IPS DF 6.9 (cell line): ENCODE data around the gene KCNH5.
"Not testable (repeated sequence)": the region's sequence is repeated elsewhere in the genome, so short reads cannot be mapped to it uniquely, and the experiment has no call there.

Experiments
- DNase-seq: peaks from one replicate; pipeline ENCODE4 v3.0.0-alpha.2; 2013; ENCODE audit warnings: low read depth, low spot score
- H3K27ac ChIP-seq: one replicate; pipeline ENCODE4 v1.5.1; 2013; ENCODE audit warnings: low read length, control low read depth
- H3K27me3 ChIP-seq: 2 replicates; pipeline ENCODE4 v1.6.1; 2013; ENCODE audit warnings: mild to moderate bottlenecking, low read length; ENCODE audit not compliant: control insufficient read depth, insufficient read depth
- H3K36me3 ChIP-seq: 2 replicates; pipeline ENCODE4 v1.6.1; 2013; ENCODE audit warnings: low read length; ENCODE audit not compliant: control insufficient read depth, insufficient read depth
- H3K4me1 ChIP-seq: 2 replicates; pipeline ENCODE4 v1.6.1; 2013; ENCODE audit warnings: low read length; ENCODE audit not compliant: control insufficient read depth, insufficient read depth
- H3K4me3 ChIP-seq: 2 replicates; pipeline ENCODE4 v1.5.1; 2013; ENCODE audit warnings: mild to moderate bottlenecking, low read length
- H3K9me3 ChIP-seq: 2 replicates; pipeline ENCODE4 v1.6.1; 2013; ENCODE audit warnings: low read length, inconsistent platforms; ENCODE audit not compliant: control insufficient read depth, insufficient read depth
- WGBS: extraction: QIAGEN DNeasy Blood & Tissue Kit; methylation state at CpG from one replicate; pipeline ENCODE4 v1.1.7; 2013; ENCODE audit warnings: mixed read lengths, missing lambda C conversion rate; ENCODE audit not compliant: insufficient read length, insufficient coverage; 5-methylcytosine and 5-hydroxymethylcytosine counted together

Gene KCNH5

DNA sequence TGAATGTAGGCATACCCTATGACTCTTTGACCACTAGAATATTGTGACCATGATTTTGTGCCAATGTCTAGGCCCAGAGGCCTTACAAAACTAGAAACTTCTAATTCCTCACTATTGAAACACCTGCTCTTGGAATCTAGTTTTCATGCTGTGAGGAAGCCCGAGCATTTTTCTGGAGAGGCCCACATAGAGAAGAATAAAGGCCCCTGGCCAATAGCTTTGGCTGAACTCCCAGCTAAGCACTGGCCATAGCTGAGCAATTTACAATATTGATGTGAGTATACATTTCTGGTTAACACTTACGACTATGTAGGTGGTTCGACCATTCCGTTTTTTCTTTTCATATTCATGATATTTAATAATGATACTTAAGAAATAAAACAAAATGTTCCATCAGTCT is 190.3 kb downstream of the KCNH5 start:
- H3K27ac ChIP-seq, result no peak overlapping the region
- DNase-seq, result no peak

DNA sequence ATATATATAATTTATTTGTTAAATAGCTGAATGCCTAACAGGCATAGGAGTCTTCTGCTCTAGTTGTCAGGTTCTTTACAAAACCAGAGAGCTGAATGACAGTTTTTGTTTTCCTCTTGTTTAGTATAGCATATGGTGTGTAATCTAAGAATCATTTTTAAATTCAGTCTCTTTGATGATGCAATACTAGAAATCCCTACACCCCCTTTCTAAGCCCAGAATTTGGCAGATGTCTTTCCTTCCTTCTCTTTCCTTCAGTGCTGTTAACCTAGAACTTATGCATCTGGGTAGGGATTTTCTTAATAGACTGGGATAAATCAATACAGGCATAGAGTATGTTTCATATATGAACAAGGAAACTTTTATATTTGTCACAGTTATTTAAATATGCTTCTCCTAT is 198.1 kb downstream of the KCNH5 start:
- Histone ChIP-seq H3K4me1 (no peaks in the 10 kb centered on the region), H3K9me3 (no peaks in the 10 kb centered on the region), H3K27ac (no peak overlapping the region), H3K27me3 (no peaks in the 10 kb centered on the region), H3K36me3 (no peaks in the 10 kb centered on the region), H3K4me3 (no peak overlapping the region)
- DNase-seq, result no peak

More for the DNA sequence above, 190.3 kb downstream of the KCNH5 start:
- Histone ChIP-seq H3K4me3 (no peak overlapping the region), H3K27me3 (no peaks in the 10 kb centered on the region), H3K9me3 (no peaks in the 10 kb centered on the region), H3K4me1 (no peaks in the 10 kb centered on the region), H3K36me3 (no peaks in the 10 kb centered on the region)
- WGBS, result no CpG with 5 or more reads among the region's 4 CpGs

DNA sequence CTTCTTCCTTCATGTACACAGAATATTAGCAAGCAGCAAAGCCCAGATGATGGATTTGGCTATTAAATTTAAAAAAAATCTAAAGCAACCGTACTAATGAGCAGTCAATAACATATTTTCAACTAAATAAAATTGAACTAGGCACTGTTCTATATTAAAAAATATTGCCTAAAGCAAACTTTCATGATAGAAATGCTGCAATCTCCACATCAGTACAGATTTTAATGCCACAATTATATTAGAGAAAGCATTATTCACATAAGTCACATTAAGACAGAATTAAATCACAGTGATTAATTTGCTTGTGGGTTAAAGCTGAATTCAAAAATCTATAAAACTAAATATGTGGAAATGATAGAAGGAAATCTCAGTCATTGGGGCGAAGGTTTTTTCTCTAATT is 200.7 kb downstream of the KCNH5 start:
- no peaks in the 10 kb centered on the region for H3K27me3 ChIP-seq
- H3K27ac ChIP-seq, result no peak overlapping the region
- WGBS, result no CpG with 5 or more reads among the region's 2 CpGs
- DNase-seq, result no peak
- no peak overlapping the region for H3K4me3 ChIP-seq
- H3K9me3 ChIP-seq, result no peaks in the 10 kb centered on the region
- H3K4me1 ChIP-seq, result no peaks in the 10 kb centered on the region
- no peaks in the 10 kb centered on the region for H3K36me3 ChIP-seq

DNA sequence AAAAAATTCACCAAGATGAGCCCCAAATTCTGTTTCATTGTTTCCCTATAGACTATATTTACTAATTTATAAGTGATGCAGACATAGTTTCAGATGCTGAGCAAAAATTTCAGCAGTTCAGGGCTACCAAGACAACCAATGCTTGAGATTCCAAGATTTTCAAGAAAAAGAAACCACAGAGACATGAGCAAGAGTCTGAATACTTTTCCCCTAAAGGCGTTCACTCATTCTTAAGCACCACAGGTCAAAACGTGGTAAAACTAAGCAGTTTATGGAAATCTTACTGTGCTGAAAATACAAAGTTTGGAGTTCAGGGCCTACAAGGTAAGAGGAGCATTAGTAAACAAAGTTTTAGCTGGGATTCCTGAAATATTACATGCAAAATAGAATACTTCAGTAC is 221.2 kb downstream of the KCNH5 start:
- Histone ChIP-seq H3K4me1 (no peaks in the 10 kb centered on the region), H3K36me3 (no peaks in the 10 kb centered on the region), H3K27me3 (no peaks in the 10 kb centered on the region), H3K27ac (no peak overlapping the region), H3K9me3 (peaks cover 2% of the 10 kb centered on the region), H3K4me3 (no peak overlapping the region)
- no peak for DNase-seq
- WGBS, result no CpG with 5 or more reads among the region's 2 CpGs

DNA sequence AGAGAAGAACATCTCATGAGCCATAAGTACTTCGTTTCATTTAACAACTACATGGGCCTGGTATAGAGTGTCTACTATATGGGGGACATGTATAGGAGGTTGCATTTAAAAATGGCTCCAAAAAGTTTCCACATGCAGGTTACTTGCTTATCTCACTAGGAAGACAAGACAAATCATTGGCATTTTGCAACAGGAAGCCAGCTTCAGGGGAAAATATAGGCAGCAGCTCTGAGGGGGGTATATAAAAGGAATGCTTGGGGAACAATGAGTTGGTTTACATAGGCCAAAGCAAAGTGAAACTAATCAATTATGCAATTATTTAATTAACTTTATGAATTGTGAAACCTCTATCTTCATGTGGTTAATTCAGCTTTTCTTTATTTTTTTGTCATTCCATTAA is 225.3 kb downstream of the KCNH5 start:
- Histone ChIP-seq H3K27ac (no peak overlapping the region), H3K4me1 (no peaks in the 10 kb centered on the region), H3K27me3 (no peaks in the 10 kb centered on the region), H3K4me3 (no peak overlapping the region), H3K36me3 (no peaks in the 10 kb centered on the region), H3K9me3 (no peaks in the 10 kb centered on the region)
- no CpG with 5 or more reads among the region's 1 CpG for WGBS
- DNase-seq, result no peak

DNA sequence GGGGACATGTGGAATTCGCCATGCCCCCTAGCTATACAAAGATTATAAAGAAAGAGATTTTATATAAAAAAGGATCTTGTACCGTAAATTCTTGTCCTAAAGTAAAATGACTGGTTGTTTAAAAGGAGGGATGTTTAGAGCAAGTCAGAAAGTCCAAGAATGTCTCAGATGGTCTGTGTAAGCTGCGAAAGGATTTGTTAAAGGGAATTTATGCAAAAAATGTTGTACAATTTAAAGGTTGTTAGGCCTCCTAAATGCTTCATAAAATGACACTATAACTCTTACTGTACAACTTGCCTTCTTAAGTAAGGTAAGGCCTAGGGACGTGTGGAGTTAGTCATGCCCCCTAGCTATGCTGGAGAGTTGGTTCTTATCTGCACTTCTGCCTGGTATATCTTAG is 237.6 kb downstream of the KCNH5 start:
- Histone ChIP-seq H3K9me3 (no peaks in the 10 kb centered on the region), H3K27me3 (no peaks in the 10 kb centered on the region), H3K4me1 (no peaks in the 10 kb centered on the region), H3K36me3 (no peaks in the 10 kb centered on the region), H3K4me3 (no peak overlapping the region), H3K27ac (no peak overlapping the region)
- WGBS, result no CpG with 5 or more reads among the region's 4 CpGs
- no peak for DNase-seq

DNA sequence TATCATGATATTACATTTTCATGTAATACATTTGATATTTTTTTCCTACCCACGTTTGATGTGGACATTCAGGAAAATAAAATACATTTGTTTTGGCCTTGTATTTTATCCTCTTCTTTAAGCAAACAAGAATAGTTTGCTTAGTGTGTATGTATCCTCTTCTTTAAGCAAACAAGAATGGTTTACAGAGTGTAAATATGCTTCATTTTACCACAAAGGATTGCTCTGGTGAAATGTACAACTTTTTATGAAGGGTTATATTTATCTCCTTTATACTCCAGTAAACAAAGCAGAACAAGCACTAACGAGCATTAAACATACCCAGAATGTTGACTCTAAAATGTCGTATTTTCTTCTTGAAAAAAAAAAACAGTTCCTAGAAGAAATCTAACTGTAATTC is 244.7 kb downstream of the KCNH5 start:
- H3K9me3 ChIP-seq, result no peaks in the 10 kb centered on the region
- H3K27me3 ChIP-seq, result no peaks in the 10 kb centered on the region
- no peaks in the 10 kb centered on the region for H3K36me3 ChIP-seq
- H3K4me1 ChIP-seq, result no peaks in the 10 kb centered on the region; the same call in 1 of the 2 replicates
- H3K27ac ChIP-seq, result no peak overlapping the region
- DNase-seq, result no peak
- H3K4me3 ChIP-seq, result no peak overlapping the region
- WGBS, result no CpG with 5 or more reads among the region's 3 CpGs

DNA sequence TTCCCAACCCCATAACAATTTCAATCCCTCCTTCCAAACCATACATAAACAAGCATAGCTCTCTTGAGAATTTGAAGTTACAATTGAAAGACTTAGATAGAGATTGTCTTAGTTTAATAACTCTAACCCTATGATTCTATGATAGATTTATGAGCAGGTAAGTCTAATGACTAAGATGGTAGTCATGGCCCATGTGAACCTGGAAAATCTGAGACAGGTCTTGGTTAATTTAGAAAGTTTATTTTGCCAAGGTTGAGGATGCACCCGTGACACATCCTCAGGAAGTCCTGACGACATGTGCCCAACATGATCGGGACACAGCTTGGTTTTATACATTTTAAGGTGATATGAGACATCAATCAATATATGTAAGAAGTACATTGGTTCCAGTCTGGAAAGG is 248.8 kb downstream of the KCNH5 start:
- H3K4me3 ChIP-seq, result no peak overlapping the region
- H3K27me3 ChIP-seq, result no peaks in the 10 kb centered on the region
- H3K4me1 ChIP-seq, result no peaks in the 10 kb centered on the region; the same call in 1 of the 2 replicates
- H3K27ac ChIP-seq, result no peak overlapping the region
- H3K9me3 ChIP-seq, result no peaks in the 10 kb centered on the region
- no peak for DNase-seq
- no peaks in the 10 kb centered on the region for H3K36me3 ChIP-seq
- WGBS, result no CpG with 5 or more reads among the region's 3 CpGs

DNA sequence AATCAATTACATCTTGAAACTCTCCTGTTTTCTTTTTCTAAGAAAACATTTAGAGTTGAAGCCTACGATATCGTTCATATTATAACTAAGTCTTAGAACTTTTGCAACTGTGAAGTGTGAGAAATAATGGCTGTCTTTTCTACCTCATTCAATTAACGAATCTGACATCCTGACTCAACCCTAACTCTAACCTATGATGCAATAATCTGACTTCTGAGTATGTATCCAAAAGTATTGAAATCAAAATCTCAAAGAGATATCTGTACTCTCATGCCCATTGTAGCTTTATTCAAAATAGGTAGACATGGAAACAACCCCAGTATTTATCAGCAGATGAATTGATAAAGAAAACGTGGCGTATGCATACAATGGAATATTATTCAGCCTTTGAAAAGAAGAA is 252.7 kb downstream of the KCNH5 start:
- H3K4me3 ChIP-seq, result no peak overlapping the region
- no peaks in the 10 kb centered on the region for H3K9me3 ChIP-seq
- WGBS, result no CpG with 5 or more reads among the region's 5 CpGs
- no peaks in the 10 kb centered on the region for H3K36me3 ChIP-seq
- DNase-seq, result no peak
- no peaks in the 10 kb centered on the region; the same call in 1 of the 2 replicates for H3K4me1 ChIP-seq
- no peaks in the 10 kb centered on the region for H3K27me3 ChIP-seq
- no peak overlapping the region for H3K27ac ChIP-seq

DNA sequence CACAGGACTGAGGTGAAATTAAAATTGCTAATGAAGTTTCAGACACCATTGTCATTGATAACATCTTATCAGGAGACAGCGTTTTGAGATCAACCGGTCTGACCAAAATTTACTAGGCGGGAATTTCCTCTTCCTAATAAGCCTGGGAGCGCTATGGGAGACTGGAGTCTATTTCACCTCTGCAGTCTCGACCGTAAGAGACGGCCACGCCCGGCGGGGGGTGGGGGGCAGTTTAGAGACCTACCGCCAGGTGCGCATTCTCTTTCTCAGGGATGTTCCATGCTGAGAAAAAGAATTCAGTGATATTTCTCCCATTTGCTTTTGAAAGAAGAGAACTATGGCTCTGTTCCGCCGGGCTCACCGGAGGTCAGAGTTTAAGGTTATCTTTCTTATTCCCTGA is 263.9 kb downstream of the KCNH5 start:
- not testable (repeated sequence) for H3K36me3 ChIP-seq, H3K27me3 ChIP-seq, H3K4me3 ChIP-seq, H3K9me3 ChIP-seq, H3K4me1 ChIP-seq, H3K27ac ChIP-seq
- DNase-seq, result peak; percentile 73
- WGBS, result no CpG with 5 or more reads among the region's 15 CpGs

DNA sequence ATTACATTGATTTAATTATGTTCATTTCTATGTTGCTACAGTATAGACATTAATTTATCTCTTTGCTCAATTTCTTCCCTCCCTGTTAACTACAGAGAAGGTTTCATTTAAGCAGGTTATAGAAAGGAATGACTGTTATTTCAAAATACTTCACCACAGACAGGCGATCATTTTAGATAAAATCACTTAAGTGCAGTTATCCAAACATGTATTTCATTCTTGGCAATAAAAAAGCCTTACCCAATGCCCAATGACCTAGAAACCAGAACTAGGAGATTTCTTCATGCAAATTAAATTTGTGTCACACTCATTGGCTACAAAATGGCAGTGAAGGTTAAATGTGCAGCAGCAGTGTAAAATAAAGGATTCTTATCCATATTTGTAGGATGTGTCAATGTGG is 266.4 kb downstream of the KCNH5 start:
- Histone ChIP-seq H3K9me3 (no peaks in the 10 kb centered on the region), H3K4me3 (no peak overlapping the region), H3K36me3 (no peaks in the 10 kb centered on the region), H3K27me3 (no peaks in the 10 kb centered on the region), H3K27ac (no peak overlapping the region), H3K4me1 (no peaks in the 10 kb centered on the region)
- no peak for DNase-seq
- no CpG with 5 or more reads among the region's 1 CpG for WGBS
